Kidney glomerular epithelial cell (primary cell): ENCODE measurements around the gene NRCAM.

Experiments used
- DNase-seq: peaks from one replicate; lab custom pipeline; 2025; lab: John Stamatoyannopoulos, UW

NRCAM gene

GRCh38 chr7:108129018-108129965, 326.9 kb downstream of the NRCAM start:
- DNase-seq: no peak

- no peak for DNase-seq
Measured at GRCh38 chr7:108128514-108128913, 327.7 kb downstream of the NRCAM start.

- no peak for DNase-seq
Measured at GRCh38 chr7:108127461-108127860, 328.8 kb downstream of the NRCAM start.

GRCh38 chr7:108124820-108125219, 331.4 kb downstream of the NRCAM start:
- no peak for DNase-seq

- no peak for DNase-seq
Measured at GRCh38 chr7:108122181-108122580, 334.1 kb downstream of the NRCAM start.

GRCh38 chr7:108120933-108121332, 335.3 kb downstream of the NRCAM start:
- DNase-seq: no peak

GRCh38 chr7:108120196-108120595, 336.0 kb downstream of the NRCAM start:
- DNase-seq: no peak

GRCh38 chr7:108118959-108119358, 337.3 kb downstream of the NRCAM start:
- no peak for DNase-seq

- DNase-seq: no peak
Measured at GRCh38 chr7:108114117-108114841, 342.0 kb downstream of the NRCAM start.

- no peak for DNase-seq
Measured at GRCh38 chr7:108112683-108113082, 343.6 kb downstream of the NRCAM start.

- DNase-seq: peak; percentile 8
Measured at GRCh38 chr7:108109221-108109908, 346.9 kb downstream of the NRCAM start.

- no peak for DNase-seq
Measured at GRCh38 chr7:108108131-108108530, 348.1 kb downstream of the NRCAM start.

- no peak for DNase-seq
Measured at GRCh38 chr7:108104324-108104723, 351.9 kb downstream of the NRCAM start.

- no peak for DNase-seq
Measured at GRCh38 chr7:108103558-108104298, 352.5 kb downstream of the NRCAM start.

- DNase-seq: no peak
Measured at GRCh38 chr7:108102671-108103312, 353.4 kb downstream of the NRCAM start.

GRCh38 chr7:108101759-108102158, 354.5 kb downstream of the NRCAM start:
- DNase-seq: no peak

- DNase-seq: no peak
Measured at GRCh38 chr7:108099713-108100112, 356.5 kb downstream of the NRCAM start.

GRCh38 chr7:108097703-108098102, 358.5 kb downstream of the NRCAM start:
- peak; percentile 10 for DNase-seq
